Effector CD8-positive, alpha-beta T cell (primary cell): ENCODE measurements around the gene AFP.
"Not testable (repeated sequence)": the region's sequence is repeated elsewhere in the genome, so short reads cannot be mapped to it uniquely, and the experiment has no call there.

ENCODE experiments used
- DNase-seq: peaks from one replicate; lab custom pipeline; 2025; lab: John Stamatoyannopoulos, UW
- total RNA-seq, 4 experiments: gene quantifications; one replicate each; lab custom pipeline; 2026; lab: John Stamatoyannopoulos, UW

AFP gene
- total RNA-seq: 0 to 0.36 (median 0) reads per million in 4 experiments

DNA sequence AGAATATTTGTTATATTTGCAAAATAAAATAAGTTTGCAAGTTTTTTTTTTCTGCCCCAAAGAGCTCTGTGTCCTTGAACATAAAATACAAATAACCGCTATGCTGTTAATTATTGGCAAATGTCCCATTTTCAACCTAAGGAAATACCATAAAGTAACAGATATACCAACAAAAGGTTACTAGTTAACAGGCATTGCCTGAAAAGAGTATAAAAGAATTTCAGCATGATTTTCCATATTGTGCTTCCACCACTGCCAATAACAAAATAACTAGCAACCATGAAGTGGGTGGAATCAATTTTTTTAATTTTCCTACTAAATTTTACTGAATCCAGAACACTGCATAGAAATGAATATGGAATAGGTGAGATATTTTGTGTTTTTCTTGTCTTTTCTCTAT lies at the start of gene AFP:
TSS of gene AFP (plus strand) at position 238 of the 400 bp plus-strand sequence. CDS start at position 280, 42 bp downstream.
- no peak for DNase-seq

DNA sequence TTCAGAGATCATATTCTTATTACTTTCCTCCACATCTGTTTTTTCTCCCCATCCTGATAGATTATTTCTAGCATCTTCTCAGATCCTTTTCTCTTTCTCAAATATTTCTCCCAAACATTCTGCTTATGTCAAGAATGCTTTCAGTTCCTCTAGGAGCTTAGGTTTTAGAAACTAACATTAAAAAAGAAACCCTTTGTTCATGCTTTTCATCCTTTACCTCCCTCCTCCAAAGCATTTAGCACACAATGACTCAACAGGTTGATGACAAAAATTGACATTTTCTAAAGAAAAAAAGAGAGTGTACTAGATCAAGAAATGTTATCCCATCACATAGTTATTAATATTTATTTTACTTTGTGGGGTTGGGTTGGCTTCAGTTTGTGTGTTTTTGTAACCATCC lies 48.5 kb upstream of the AFP start:
- no peak for DNase-seq

- no peak for DNase-seq
Observed at GRCh38 chr4:73388887-73389286, 47.1 kb upstream of the AFP start.

- not testable (repeated sequence) for DNase-seq
Observed at GRCh38 chr4:73389663-73390062, 46.4 kb upstream of the AFP start.

- no peak for DNase-seq
Observed at GRCh38 chr4:73391774-73392173, 44.2 kb upstream of the AFP start.

GRCh38 chr4:73392936-73393335 lies 43.1 kb upstream of the AFP start:
- no peak for DNase-seq

DNA sequence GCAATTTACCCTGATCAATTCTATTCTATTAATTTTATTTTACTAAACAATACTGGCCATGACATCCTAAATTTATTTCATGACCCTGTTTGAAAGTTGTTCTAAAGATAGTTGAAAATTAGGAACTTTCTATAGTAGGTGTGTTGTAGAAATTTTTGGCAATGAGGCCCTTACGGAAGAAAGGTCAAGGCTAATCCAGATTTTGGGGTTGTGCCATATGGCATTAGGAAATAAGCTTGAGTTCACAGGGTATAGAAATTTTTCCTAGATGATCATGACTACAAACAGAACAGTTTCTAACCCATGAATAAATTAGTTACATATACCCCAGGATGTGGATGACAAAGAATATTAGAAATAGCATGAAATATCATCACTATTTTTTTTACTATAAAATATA lies 39.7 kb upstream of the AFP start:
- DNase-seq: no peak

DNA sequence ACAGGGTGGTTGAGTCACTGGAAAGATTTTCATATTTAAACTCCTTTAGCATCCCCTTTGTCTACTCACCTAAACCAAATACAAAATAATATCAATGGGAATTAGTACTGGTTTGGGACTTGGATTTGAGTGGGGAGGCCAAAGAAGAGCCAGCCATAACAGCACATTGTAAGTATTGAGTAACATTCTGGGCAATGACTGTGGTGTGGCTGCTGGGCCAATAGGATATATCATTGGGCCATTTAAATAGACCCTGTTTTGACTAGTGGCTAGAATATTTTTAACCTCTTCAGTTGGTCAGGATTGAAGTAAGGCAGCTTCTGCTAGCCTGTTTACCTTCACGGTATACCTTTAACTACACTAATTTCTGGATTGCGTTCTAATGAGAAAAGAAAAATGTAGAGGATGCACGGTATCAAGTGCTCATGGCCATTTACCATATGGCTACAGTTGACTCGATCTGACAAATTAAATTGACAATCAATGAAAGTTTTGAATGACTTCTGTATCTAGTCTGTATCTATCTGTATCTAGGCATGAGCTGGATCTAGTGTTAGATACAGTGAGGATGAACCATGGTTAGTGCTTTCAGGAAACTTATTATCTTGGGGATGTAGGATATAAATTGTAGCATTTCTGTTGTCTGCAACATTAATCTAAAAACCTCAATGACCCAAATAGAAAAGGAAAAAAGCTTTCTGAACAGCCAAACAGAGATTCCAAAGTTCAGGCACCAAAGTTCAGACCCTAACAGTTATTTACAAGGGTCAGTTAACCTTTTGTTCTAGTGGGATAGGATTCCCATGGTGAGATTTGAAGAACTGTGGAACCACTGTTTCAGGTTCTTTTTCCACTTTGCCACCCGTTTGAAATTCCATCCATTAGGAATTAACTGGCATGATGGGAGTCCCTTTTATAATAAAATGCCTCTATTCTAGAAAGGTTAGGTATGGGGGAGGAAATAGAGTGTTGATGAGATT lies 38.7 kb upstream of the AFP start:
- DNase-seq: no peak

DNA sequence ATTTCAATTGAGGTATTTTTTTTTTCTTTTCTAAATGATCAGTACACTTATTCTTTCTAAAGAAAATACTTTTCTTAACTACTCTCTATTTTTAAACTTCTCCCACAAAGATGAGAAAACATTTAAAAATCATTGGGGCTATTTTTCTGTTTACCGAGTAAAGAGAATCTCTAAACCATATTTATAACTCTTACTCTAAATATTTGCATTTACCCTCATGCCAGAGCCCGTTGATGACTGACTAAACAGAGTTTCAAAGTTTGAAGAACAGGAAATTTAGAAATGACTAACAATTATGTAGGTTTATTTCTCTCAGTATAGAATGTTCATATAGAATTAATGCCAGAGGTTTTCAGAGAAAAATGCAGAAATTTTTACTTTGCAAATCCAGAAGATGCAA lies 34.6 kb upstream of the AFP start:
- DNase-seq: no peak

DNA sequence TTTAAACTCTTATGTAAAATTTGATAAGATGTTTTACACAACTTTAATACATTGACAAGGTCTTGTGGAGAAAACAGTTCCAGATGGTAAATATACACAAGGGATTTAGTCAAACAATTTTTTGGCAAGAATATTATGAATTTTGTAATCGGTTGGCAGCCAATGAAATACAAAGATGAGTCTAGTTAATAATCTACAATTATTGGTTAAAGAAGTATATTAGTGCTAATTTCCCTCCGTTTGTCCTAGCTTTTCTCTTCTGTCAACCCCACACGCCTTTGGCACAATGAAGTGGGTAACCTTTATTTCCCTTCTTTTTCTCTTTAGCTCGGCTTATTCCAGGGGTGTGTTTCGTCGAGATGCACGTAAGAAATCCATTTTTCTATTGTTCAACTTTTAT lies 32.0 kb upstream of the AFP start, which contains the start of gene ALB:
TSS of gene ALB (plus strand) at position 246 of the 400 bp plus-strand sequence. CDS start at position 287, 41 bp downstream.
- DNase-seq: no peak

DNA sequence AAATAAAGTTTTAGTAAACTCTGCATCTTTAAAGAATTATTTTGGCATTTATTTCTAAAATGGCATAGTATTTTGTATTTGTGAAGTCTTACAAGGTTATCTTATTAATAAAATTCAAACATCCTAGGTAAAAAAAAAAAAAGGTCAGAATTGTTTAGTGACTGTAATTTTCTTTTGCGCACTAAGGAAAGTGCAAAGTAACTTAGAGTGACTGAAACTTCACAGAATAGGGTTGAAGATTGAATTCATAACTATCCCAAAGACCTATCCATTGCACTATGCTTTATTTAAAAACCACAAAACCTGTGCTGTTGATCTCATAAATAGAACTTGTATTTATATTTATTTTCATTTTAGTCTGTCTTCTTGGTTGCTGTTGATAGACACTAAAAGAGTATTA lies 31.6 kb upstream of the AFP start:
- DNase-seq: no peak

DNA sequence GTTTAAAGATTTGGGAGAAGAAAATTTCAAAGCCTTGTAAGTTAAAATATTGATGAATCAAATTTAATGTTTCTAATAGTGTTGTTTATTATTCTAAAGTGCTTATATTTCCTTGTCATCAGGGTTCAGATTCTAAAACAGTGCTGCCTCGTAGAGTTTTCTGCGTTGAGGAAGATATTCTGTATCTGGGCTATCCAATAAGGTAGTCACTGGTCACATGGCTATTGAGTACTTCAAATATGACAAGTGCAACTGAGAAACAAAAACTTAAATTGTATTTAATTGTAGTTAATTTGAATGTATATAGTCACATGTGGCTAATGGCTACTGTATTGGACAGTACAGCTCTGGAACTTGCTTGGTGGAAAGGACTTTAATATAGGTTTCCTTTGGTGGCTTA lies 30.9 kb upstream of the AFP start:
- DNase-seq: no peak

DNA sequence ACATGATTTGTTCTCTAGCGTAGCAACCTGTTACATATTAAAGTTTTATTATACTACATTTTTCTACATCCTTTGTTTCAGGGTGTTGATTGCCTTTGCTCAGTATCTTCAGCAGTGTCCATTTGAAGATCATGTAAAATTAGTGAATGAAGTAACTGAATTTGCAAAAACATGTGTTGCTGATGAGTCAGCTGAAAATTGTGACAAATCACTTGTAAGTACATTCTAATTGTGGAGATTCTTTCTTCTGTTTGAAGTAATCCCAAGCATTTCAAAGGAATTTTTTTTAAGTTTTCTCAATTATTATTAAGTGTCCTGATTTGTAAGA lies 29.5 kb upstream of the AFP start:
- no peak for DNase-seq

DNA sequence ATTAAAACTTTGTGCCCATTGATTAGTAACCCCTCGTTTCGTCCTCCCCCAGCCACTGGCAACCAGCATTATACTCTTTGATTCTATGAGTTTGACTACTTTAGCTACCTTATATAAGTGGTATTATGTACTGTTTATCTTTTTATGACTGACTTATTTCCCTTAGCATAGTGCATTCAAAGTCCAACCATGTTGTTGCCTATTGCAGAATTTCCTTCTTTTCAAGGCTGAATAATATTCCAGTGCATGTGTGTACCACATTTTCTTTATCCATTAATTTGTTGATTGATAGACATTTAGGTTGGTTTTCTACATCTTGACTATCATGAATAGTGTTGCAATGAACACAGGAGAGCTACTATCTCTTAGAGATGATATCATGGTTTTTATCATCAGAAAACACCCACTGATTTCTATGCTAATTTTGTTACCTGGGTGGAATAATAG lies 28.8 kb upstream of the AFP start:
- DNase-seq: no peak

GRCh38 chr4:73408181-73408867 lies 27.7 kb upstream of the AFP start:
- no peak for DNase-seq

GRCh38 chr4:73409012-73409862 lies 26.8 kb upstream of the AFP start:
- no peak for DNase-seq

DNA sequence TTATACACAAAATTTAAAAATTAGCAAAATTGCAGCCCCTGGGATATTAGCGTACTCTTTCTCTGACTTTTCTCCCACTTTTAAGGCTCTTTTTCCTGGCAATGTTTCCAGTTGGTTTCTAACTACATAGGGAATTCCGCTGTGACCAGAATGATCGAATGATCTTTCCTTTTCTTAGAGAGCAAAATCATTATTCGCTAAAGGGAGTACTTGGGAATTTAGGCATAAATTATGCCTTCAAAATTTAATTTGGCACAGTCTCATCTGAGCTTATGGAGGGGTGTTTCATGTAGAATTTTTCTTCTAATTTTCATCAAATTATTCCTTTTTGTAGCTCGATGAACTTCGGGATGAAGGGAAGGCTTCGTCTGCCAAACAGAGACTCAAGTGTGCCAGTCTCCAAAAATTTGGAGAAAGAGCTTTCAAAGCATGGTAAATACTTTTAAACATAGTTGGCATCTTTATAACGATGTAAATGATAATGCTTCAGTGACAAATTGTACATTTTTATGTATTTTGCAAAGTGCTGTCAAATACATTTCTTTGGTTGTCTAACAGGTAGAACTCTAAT lies 26.0 kb upstream of the AFP start:
- DNase-seq: no peak

GRCh38 chr4:73410916-73411730 lies 24.9 kb upstream of the AFP start:
- DNase-seq: no peak

GRCh38 chr4:73411731-73412414 lies 24.1 kb upstream of the AFP start:
- DNase-seq: no peak

- DNase-seq: no peak
Observed at GRCh38 chr4:73413294-73413755, 22.7 kb upstream of the AFP start.
